Activated T-helper 17 cell treated with anti-CD3 and anti-CD28 coated beads, Interleukin-2, amount 50 U/mL, for 72 hours (primary cell): Measurements from ENCODE around the gene CD276. TPM values are rescaled to one million over a fixed set of nuclear protein-coding genes. Genes with fewer than 3 reads are reported as not detected.
"Not testable (repeated sequence)": the region's sequence is repeated elsewhere in the genome, so short reads cannot be mapped to it uniquely, and the experiment has no call there.

Experiments used
- ATAC-seq: fragments of 150-1000 bp; cut with Tn5 transposase; replicated peaks from 2 replicates; pipeline ENCODE4 v1.10.0; 2021; ENCODE audit warnings: mild to moderate bottlenecking, moderate library complexity
- H3K27ac Mint-ChIP-seq: one replicate; pipeline ENCODE4 v1.8.0; 2022; ENCODE audit warnings: mixed read lengths
- H3K27me3 Mint-ChIP-seq: one replicate; pipeline ENCODE4 v1.8.0; 2022; ENCODE audit warnings: mixed read lengths
- H3K36me3 Mint-ChIP-seq: one replicate; pipeline ENCODE4 v1.8.0; 2022; ENCODE audit warnings: low read depth, mild to moderate bottlenecking, mixed read lengths
- H3K4me1 Mint-ChIP-seq: one replicate; pipeline ENCODE4 v1.8.0; 2022; ENCODE audit warnings: mixed read lengths
- H3K4me3 Mint-ChIP-seq: one replicate; pipeline ENCODE4 v1.8.0; 2022; ENCODE audit warnings: mild to moderate bottlenecking, mixed read lengths
- H3K9me3 Mint-ChIP-seq: one replicate; pipeline ENCODE4 v1.8.0; 2022; ENCODE audit warnings: mixed read lengths
- total RNA-seq, 2 donors: library from RNA; stranded (reverse); gene quantifications; one replicate each; pipeline ENCODE4 v1.2.3, GENCODE V29; 2022

CD276 gene
- total RNA-seq, 2 donors from 2014 or later, result 0.95 to 2.6 TPM

DNA sequence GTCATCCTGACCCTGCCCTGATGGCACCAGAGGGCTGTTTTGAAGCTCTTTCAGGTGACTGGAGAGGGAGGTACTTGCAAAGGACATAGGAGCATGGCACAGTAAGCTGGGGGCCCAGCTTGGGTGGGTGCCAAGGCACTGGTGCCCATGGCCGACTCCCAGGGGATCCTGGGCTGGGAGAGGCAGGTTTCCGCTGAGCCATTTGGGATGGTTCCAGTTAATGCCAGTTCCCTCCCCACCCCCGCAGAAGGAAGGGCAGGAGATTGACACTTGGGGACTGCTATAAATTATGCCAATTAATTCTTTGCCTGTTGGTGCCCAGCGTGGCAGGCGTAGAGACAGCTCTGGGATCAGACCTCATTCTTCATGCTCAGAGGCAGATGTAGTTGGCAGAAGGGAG is 26.1 kb downstream of the CD276 start:
- Mint-ChIP-seq H3K9me3 (no peaks in the 10 kb centered on the region), H3K36me3 (no peaks in the 10 kb centered on the region), H3K27ac (no peak overlapping the region), H3K27me3 (peaks cover 14% of the 10 kb centered on the region), H3K4me3 (no peak overlapping the region), H3K4me1 (no peaks in the 10 kb centered on the region)
- no peak for ATAC-seq

DNA sequence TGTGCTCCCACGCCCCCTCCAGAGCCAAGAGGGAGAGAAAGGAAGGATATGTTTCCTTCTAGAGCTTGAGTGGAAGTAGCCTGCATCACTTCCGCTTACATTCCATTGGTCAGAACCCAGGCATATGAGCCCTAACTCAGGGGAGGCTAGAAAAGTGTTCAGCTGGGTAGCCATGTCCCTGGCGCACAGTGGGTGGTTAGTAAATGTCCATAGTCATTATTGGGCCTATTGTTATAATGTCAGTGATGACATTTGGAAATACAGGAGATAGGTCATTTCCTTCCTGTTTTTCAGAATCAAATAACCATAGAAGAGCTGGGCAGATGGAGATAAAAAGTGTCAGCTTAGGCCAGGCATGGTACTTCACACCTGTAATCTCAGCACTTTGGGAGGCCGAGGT is 27.3 kb downstream of the CD276 start:
- Mint-ChIP-seq H3K4me1 (no peaks in the 10 kb centered on the region), H3K36me3 (no peaks in the 10 kb centered on the region), H3K27me3 (peaks cover 9% of the 10 kb centered on the region), H3K4me3 (no peak overlapping the region), H3K9me3 (no peaks in the 10 kb centered on the region), H3K27ac (no peak overlapping the region)
- no peak for ATAC-seq

DNA sequence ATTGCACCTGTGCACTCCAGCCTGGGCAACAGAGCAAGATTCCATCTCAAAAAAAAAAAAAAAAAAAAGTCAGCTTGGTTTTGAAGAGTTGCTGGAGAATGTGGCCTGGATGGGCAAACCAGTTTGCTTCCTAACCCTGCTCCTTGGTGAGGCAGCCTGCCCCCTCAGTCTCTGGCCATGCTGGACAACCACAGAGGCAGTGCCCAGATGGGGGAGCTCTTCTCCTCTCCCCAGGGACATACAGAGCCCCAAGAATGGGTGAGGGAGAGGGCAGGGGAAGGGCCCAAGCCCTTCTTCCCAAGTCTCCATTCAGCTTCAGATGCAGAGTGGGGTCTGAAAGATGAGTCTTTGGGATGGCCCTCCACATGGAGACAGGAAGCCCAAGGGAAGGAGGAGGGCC is 27.9 kb downstream of the CD276 start:
- Mint-ChIP-seq H3K27ac (no peak overlapping the region), H3K4me1 (no peaks in the 10 kb centered on the region), H3K4me3 (no peak overlapping the region), H3K36me3 (no peaks in the 10 kb centered on the region), H3K9me3 (no peaks in the 10 kb centered on the region), H3K27me3 (peaks cover 9% of the 10 kb centered on the region)
- no peak for ATAC-seq

DNA sequence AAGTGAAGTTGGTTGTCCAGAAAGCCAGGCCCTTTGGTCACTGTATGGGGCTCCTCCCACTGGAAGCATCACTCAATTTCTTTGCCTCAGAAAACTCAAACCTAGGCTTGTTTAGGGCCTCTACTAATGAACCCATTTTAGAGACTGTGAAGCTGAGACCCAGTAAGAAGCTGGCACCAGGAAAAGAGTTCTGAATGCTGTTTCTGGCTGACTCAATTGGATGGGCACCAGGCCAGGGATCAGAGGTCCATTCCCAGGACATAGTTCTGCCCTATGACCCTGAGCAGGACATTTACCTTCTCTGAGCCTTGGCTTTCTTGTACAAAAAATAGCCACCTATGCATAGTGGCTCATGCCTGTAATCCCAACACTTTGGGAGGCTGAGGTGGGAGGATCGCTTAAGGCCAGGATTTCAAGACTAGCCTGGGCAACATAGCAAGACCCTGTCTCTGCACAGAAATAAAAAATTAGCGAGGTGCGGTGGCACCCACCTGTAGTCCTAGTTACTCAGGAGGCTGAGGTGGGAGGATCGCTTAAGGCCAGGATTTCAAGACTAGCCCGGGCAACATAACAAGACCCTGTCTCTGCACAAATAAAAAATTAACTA is 30.6 kb downstream of the CD276 start:
- Mint-ChIP-seq H3K4me1 (no peaks in the 10 kb centered on the region), H3K9me3 (no peaks in the 10 kb centered on the region), H3K36me3 (no peaks in the 10 kb centered on the region), H3K27me3 (peaks cover 4% of the 10 kb centered on the region), H3K4me3 (no peak overlapping the region), H3K27ac (no peak overlapping the region)
- ATAC-seq, result no peak

DNA sequence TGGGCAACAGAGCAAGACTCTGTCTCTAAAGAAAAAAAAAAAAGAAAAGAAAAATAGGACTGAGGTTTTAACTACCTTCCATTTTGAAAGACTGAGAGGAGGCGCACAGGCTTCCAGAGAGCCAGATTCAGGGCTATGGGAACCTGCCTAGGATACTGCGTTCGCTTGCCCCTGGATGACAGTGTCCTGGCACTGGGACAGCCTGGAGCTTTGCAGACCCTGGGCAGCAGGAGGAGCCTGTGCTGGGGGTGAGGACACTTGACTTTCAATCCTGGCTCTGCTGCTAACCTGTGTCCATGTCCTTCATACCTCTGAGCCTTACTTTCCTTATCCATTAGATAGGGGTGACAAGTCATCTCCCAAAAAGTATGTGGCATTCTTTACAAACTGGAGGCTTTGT is 31.2 kb downstream of the CD276 start:
- ATAC-seq, result no peak
- H3K4me3 Mint-ChIP-seq, result no peak overlapping the region
- no peaks in the 10 kb centered on the region for H3K9me3 Mint-ChIP-seq
- no peak overlapping the region for H3K27ac Mint-ChIP-seq
- no peaks in the 10 kb centered on the region for H3K4me1 Mint-ChIP-seq
- H3K27me3 Mint-ChIP-seq, result peaks cover 5% of the 10 kb centered on the region
- no peaks in the 10 kb centered on the region for H3K36me3 Mint-ChIP-seq

DNA sequence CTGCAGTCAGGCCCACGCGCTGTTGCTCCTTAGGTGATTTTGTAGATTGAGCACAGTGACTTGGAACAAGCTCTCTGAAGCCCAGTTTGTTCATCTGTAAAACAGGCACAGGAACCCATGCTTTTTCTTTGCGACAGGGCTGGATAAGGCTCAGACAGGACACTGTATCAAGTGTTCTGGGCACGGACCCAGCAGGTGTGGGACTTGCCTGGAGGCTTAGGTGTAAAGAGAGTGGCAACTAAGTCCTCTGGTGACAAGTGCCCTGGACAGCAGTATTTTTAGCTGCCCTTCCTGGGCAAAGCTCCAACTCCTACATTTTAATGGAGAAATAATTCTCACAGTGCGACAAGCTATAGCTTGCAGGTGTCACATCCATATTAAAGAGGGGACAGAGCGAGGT is 32.2 kb downstream of the CD276 start:
- no peaks in the 10 kb centered on the region for H3K9me3 Mint-ChIP-seq
- no peak overlapping the region for H3K4me3 Mint-ChIP-seq
- no peaks in the 10 kb centered on the region for H3K36me3 Mint-ChIP-seq
- no peak for ATAC-seq
- H3K27ac Mint-ChIP-seq, result no peak overlapping the region
- H3K4me1 Mint-ChIP-seq, result no peaks in the 10 kb centered on the region
- H3K27me3 Mint-ChIP-seq, result peaks cover 8% of the 10 kb centered on the region

DNA sequence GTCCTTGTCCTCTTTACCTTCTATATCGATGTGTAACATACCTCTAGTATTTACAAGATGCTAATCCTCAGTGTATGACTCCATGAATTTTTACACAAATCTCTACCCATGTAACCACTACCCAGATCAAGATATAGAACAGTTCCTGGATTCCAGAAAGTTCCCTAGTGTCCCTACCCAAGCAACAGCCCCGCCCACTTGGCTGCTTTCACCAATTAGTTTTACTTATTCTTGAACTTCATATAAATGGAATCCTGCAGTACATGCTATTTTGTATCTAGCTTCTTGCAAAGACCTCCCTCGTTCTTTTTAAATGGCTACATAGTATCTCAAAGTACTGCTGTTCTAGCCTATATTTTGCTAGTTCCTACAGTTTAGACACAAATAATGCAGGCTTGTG is 33.0 kb downstream of the CD276 start:
- ATAC-seq, result no peak
- no peaks in the 10 kb centered on the region for H3K36me3 Mint-ChIP-seq
- H3K9me3 Mint-ChIP-seq, result no peaks in the 10 kb centered on the region
- H3K4me1 Mint-ChIP-seq, result no peaks in the 10 kb centered on the region
- H3K4me3 Mint-ChIP-seq, result no peak overlapping the region
- peaks cover 10% of the 10 kb centered on the region for H3K27me3 Mint-ChIP-seq
- H3K27ac Mint-ChIP-seq, result no peak overlapping the region

DNA sequence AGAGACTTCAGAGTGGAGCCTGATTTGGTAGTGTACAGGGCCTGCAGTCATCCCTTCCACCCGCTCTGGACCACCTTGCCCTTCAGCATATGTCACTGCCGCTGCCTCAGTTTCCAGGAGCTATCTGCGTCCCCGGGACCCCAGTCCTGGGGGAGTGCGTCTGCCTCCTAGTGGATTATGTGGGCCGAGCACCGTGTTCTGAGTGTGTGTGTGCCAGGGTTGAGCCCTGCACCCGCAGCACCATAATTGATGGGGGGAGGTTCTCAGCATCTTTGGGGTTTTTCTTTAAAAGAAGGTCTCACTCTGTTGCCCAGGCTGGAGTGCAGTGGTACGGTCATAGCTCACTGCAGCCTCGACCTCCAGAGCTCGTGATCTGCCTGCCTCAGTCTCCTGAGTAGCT is 33.6 kb downstream of the CD276 start:
- no peaks in the 10 kb centered on the region for H3K36me3 Mint-ChIP-seq

DNA sequence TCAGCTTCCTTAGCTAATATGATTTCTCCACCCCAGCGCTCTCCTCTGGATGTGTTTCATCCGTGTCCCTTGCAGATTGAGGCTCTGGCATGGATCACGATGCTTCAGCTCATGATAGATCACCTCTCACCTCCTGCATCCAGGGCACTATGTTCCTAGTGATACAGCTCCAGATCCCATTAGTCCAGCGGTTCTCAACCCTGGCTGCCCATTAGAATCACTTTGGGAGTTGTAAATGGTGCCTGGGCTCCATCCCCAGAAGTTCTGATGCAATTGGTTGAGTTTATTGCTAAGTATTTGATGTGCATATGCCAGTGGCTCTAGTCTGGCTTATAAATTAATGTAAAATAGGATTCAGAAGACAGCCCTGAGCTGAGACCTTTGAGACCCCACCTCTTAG is 34.5 kb downstream of the CD276 start:
- no peak for ATAC-seq
- H3K36me3 Mint-ChIP-seq, result no peaks in the 10 kb centered on the region
- no peak overlapping the region for H3K27ac Mint-ChIP-seq
- no peak overlapping the region for H3K4me3 Mint-ChIP-seq
- peaks cover 19% of the 10 kb centered on the region for H3K27me3 Mint-ChIP-seq
- no peaks in the 10 kb centered on the region for H3K9me3 Mint-ChIP-seq
- no peaks in the 10 kb centered on the region for H3K4me1 Mint-ChIP-seq

More for the DNA sequence above, 33.6 kb downstream of the CD276 start:
- Mint-ChIP-seq H3K9me3 (no peaks in the 10 kb centered on the region), H3K4me3 (no peak overlapping the region), H3K27ac (no peak overlapping the region), H3K4me1 (no peaks in the 10 kb centered on the region), H3K27me3 (peaks cover 13% of the 10 kb centered on the region)
- no peak for ATAC-seq

DNA sequence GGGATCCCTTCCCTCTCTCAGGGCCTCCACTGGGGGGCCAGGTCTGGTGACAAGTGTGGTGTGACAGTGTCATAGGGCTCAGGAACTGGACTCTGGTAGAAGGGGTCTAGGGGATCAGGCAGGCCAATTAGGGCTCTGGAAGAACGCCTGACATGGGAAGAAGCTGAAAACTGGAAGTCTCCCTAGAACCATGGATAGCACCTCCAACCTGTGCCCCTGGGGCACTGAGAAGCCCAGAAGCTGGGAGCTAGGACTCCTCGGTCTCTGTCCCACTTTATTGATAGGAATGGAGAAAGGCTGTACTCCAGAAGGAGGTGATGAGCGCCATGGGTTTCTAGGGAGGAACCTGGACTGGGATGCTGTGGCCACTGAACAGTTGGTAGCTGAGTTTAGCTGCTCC is 38.2 kb downstream of the CD276 start:
- Mint-ChIP-seq H3K36me3 (no peaks in the 10 kb centered on the region), H3K9me3 (no peaks in the 10 kb centered on the region), H3K4me3 (no peak overlapping the region), H3K27me3 (peaks cover 31% of the 10 kb centered on the region), H3K4me1 (no peaks in the 10 kb centered on the region), H3K27ac (no peak overlapping the region)
- ATAC-seq, result no peak

DNA sequence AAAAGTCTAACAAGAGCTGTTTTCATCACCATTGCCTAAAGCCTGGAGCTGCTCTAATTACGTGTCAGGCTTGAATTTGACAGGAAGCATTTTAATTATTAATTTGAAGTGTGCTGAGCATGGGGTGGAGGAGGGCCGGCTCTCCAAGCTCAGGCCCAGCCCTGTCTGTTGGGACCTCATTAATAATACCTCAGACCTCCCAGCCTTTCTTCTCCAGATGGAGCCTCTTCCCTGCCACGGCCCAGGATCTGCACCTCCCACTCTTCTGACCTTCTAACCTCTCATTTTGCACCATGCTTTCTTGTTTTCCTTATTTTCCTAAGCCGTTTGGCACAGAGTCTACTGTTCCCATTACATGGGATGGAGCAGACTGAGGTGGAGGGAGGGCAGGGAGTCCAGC is 39.0 kb downstream of the CD276 start:
- Mint-ChIP-seq H3K27me3 (peaks cover 31% of the 10 kb centered on the region), H3K27ac (no peak overlapping the region), H3K4me1 (no peaks in the 10 kb centered on the region), H3K4me3 (no peak overlapping the region), H3K36me3 (no peaks in the 10 kb centered on the region), H3K9me3 (no peaks in the 10 kb centered on the region)
- ATAC-seq, result no peak

DNA sequence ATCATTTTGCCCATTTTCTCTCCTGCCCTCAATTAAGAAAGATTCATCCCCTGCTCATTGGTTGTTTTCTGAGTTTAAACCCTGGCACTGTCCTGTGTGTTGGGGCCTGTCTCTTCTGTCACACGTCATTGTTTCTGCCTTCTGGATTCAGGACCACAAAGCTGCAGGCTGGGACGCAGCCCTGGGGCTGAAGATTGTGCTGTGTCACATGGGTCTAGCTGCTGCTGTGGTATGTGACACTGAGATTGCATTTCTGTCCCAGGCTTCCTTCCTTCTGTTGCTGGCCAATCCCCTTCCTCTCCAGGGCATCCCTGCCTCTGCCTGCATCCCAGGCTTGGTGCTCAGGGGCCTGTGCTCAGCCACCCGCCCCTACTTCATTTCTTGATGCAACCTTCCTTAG is 40.0 kb downstream of the CD276 start:
- no peaks in the 10 kb centered on the region for H3K9me3 Mint-ChIP-seq
- no peaks in the 10 kb centered on the region for H3K4me1 Mint-ChIP-seq
- no peak for ATAC-seq
- no peak overlapping the region for H3K27ac Mint-ChIP-seq
- peaks cover 31% of the 10 kb centered on the region for H3K27me3 Mint-ChIP-seq
- no peak overlapping the region for H3K4me3 Mint-ChIP-seq
- H3K36me3 Mint-ChIP-seq, result no peaks in the 10 kb centered on the region

DNA sequence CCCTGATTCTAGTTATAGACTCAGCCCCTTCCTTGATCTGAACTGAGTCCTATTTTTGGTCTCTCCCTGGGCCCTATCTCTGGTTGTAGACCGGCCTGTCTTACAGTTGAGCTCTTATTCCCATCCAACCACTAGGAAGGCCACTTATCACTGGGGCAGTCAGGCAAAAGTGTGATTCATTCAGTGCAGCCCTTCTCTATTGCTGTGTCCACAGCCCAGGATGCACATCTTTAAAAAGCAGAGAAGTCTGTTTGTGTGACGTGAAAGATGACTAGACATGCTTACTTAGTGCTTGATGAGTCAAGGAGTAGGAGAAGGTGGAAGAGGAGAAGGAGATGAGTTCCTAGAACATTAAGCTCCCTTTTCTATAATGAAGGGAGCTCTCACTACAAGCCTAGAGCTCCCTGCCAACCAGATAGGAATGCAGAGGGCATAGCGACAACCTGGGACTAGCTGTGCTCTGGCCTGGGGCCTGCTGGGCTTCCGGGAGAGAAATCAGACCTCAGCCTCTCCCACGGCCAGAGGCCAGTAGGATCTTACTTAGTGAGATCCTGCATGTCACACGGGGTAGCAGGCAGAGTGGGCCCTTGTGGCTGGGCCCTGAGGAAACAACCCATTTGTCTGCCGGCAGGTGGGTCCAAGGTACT is 43.3 kb downstream of the CD276 start:
- H3K36me3 Mint-ChIP-seq, result no peaks in the 10 kb centered on the region
- no peak overlapping the region for H3K27ac Mint-ChIP-seq
- H3K9me3 Mint-ChIP-seq, result no peaks in the 10 kb centered on the region
- H3K4me3 Mint-ChIP-seq, result no peak overlapping the region
- no peaks in the 10 kb centered on the region for H3K4me1 Mint-ChIP-seq
- H3K27me3 Mint-ChIP-seq, result peaks cover 18% of the 10 kb centered on the region
- ATAC-seq, result no peak

DNA sequence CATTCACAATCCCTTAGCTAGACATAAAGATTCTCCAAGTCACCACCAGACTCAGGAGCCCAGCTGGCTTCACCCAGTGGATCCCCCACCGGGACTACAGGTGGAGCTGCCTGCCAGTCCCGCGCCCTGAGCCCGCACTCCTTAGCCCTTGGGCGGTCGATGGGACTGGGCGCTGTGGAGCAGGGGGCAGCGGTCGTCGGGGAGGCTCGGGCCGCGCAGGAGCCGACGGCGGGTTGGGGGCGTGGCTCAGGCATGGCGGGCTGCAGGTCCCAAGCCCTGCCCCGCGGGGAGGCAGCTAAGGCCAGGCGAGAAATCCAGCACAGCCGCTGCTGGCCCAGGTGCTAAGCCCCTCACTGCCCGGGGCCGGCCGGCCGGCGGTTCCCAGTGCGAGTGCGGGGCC is 47.9 kb downstream of the CD276 start:
- not testable (repeated sequence) for H3K4me3 Mint-ChIP-seq, ATAC-seq, H3K36me3 Mint-ChIP-seq, H3K27ac Mint-ChIP-seq, H3K9me3 Mint-ChIP-seq, H3K4me1 Mint-ChIP-seq
- peaks cover 14% of the 10 kb centered on the region for H3K27me3 Mint-ChIP-seq

DNA sequence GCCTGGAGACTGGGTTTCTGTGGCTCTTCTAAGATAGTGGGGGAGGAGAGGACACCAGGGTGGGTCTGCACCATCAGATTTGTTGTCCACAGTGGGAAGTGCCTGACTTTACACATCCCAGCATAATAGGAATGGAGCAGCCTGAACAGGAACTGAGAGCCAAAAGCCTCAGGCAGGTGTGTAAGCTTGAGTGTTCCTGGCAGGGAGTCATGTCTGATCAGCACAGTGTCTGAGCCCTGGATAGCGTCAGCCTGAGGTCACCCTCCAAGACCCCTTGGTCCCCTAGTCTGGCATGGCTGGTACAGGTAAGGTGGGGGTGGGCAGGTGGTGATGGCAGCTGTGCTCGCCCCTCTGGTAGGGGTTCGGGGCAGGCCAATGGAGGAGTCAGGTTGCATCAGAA is 48.7 kb downstream of the CD276 start:
- Mint-ChIP-seq H3K4me1 (no peaks in the 10 kb centered on the region), H3K4me3 (no peak overlapping the region), H3K27ac (no peak overlapping the region), H3K27me3 (peaks cover 14% of the 10 kb centered on the region), H3K9me3 (no peaks in the 10 kb centered on the region), H3K36me3 (no peaks in the 10 kb centered on the region)
- ATAC-seq, result no peak

DNA sequence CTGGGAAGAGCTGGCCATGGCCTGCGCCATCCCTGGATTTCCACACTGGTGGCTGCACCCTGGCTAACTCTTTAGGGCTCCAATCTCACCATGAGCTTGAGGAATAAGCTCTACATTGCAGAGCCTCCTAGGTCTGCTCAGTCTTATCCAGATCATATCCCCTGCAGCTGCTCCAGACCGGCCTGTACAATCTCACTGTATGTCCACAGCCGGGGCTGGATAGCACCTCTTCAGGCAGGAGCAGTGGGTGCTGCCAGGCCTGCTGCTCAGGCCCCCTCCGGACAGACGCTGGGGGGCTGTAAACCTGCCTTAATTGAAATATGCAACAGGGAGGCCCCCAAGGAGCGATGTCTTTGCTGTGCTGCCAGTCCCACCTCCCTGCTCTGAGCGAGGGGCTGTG is 53.4 kb downstream of the CD276 start:
- Mint-ChIP-seq H3K27me3 (peaks cover 14% of the 10 kb centered on the region), H3K4me3 (no peak overlapping the region), H3K4me1 (no peaks in the 10 kb centered on the region), H3K9me3 (no peaks in the 10 kb centered on the region), H3K36me3 (no peaks in the 10 kb centered on the region), H3K27ac (no peak overlapping the region)
- no peak for ATAC-seq
